Bronchus fibroblast of lung (primary cell): ENCODE measurements around the gene CASP4. TPM values are rescaled to one million over a fixed set of nuclear protein-coding genes. Genes with fewer than 3 reads are reported as not detected.

ENCODE experiments used
- total RNA-seq: library from RNA; depleted of rRNA; stranded (reverse); fragments of >200 nt; gene quantifications from 2 replicates; pipeline ENCODE4 v1.2.3, GENCODE V29; 2015

The CASP4 gene
- total RNA-seq: 104 and 120 TPM in 2 replicates

DNA sequence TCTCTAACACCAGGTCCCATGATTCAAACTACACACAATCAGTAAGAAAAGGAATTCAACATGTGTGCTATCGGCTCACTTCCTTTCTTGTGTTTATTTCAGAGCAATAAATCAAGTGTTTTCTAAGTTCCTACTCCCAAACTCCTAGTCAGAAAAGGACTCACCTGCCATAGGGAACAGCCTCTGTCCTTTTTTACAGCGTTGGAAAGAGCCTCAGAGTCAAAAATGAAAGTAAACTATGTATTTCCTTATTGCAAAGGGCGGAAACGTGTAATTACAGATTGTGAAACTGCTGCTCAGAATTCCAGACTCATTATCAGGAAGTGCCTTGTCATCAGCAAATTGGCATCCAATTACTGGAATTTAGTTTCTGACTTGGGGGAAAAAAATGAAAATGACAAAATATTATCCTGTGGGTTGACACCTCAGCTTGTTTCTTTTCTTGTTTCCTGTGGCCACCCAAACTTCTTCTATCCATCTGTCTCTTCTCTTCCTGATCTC, at the start of gene CASP4:
TSS of gene CASP4 (minus strand) at position 220 of the 501 bp plus-strand sequence. CDS start at position 171, 49 bp downstream.

DNA sequence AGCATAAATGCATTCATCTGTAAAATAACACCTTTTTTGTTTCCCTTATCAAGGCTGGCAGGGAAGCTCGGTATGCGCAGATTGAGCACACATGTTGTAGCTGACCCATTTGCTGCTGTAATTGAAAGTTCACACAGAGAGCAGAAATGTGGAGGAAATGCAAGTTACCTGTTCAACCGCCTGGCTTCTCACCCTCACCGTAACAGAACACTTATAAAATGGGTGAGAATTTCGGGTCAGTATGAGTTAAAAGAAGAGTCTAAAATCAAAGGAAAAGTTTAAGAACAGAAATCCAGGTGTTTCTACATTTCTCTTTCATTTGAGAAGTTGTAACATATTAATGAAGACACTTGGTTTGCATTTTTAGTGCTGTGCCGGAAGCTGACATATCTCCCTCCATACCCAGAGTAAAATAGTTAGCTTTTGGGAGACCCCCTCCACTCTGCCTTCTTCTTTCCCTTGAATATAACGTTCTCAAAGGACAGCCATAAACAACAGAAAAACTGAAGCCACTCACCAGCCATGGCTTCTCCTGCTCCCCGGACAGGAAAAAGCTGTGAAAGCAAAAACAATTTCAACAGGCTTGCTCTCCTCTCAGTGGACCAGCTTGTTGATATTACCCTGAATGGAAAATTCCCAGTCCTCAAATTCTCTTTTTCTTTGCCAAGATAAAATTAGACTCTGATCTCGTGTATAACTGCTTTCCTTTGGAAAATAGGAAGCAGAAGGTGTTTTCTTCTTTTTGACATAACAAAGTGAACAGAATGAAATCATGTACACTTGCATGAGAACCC, 70.3 kb downstream of the CASP4 start, which contains the start of gene CASP12:
TSS of gene CASP12 (minus strand) at position 570 of the 794 bp plus-strand sequence.

Other genes with a start within 250 kb of the CASP4 start
- gene CASP12, start 70.1 kb downstream of the CASP4 start, total RNA-seq: not detected in 2 replicates
- not detected in 2 replicates for gene CASP5, start 54.6 kb upstream of the CASP4 start, total RNA-seq
- 19.3 and 23.9 TPM in 2 replicates for gene CASP1, start 66.6 kb upstream of the CASP4 start, total RNA-seq
- gene CARD16, start 76.8 kb upstream of the CASP4 start, total RNA-seq: 30.8 and 38.8 TPM in 2 replicates
- gene CARD18, start 171.2 kb upstream of the CASP4 start, total RNA-seq: not detected in 2 replicates